ENCODE results near the gene ISLR.
"Not testable (repeated sequence)": the region's sequence is repeated elsewhere in the genome, so short reads cannot be mapped to it uniquely, and the experiment has no call there.

Gene ISLR

GRCh38 chr15:74157868-74158827 is 15.4 kb upstream of the ISLR start:
- Histone ChIP-seq H3K9me3 (ENCODE audit: insufficient read depth, low read length) (no peaks in the 10 kb centered on the region), H3K4me1 (ENCODE audit: insufficient read depth, insufficient read length) (no peaks in the 10 kb centered on the region), H3K4me3 (ENCODE audit: insufficient read length, low read depth) (no peak overlapping the region), H3K36me3 (ENCODE audit: insufficient read depth, insufficient read length, low read length) (no peaks in the 10 kb centered on the region), H3K9ac (ENCODE audit: insufficient read length, low read depth) (no peak overlapping the region), H3K27me3 (ENCODE audit: insufficient read depth, insufficient read length) (peaks cover 8% of the 10 kb centered on the region)
- no peak for DNase-seq (ENCODE audit: low read depth, low spot score)
- TF ChIP-seq ZNF274 (IDR thresholded peaks at IDR 0.05; ENCODE audit: low read depth, low read length) (no peak), YY1 (IDR thresholded peaks at IDR 0.05; ENCODE audit: insufficient read depth, insufficient read length) (no peak), SUZ12 (IDR thresholded peaks at IDR 0.05; ENCODE audit: extremely low read depth, insufficient read depth, insufficient read length) (no peak)

- Histone ChIP-seq H3K36me3 (ENCODE audit: insufficient read depth, insufficient read length, low read length) (no peaks in the 10 kb centered on the region), H3K4me1 (ENCODE audit: insufficient read depth, insufficient read length) (no peaks in the 10 kb centered on the region), H3K9ac (ENCODE audit: insufficient read length, low read depth) (no peak overlapping the region), H3K27me3 (ENCODE audit: insufficient read depth, insufficient read length) (peaks cover 8% of the 10 kb centered on the region), H3K9me3 (ENCODE audit: insufficient read depth, low read length) (no peaks in the 10 kb centered on the region), H3K4me3 (ENCODE audit: insufficient read length, low read depth) (no peak overlapping the region)
- TF ChIP-seq SUZ12 (IDR thresholded peaks at IDR 0.05; ENCODE audit: extremely low read depth, insufficient read depth, insufficient read length) (no peak), ZNF274 (IDR thresholded peaks at IDR 0.05; ENCODE audit: low read depth, low read length) (no peak), YY1 (IDR thresholded peaks at IDR 0.05; ENCODE audit: insufficient read depth, insufficient read length) (no peak)
- DNase-seq (ENCODE audit: low read depth, low spot score), result no peak
Measured at GRCh38 chr15:74158855-74159650, 14.5 kb upstream of the ISLR start.

GRCh38 chr15:74159773-74160172 is 13.7 kb upstream of the ISLR start:
- Histone ChIP-seq H3K36me3 (ENCODE audit: insufficient read depth, insufficient read length, low read length) (no peaks in the 10 kb centered on the region), H3K4me1 (ENCODE audit: insufficient read depth, insufficient read length) (no peaks in the 10 kb centered on the region), H3K9me3 (ENCODE audit: insufficient read depth, low read length) (no peaks in the 10 kb centered on the region), H3K4me3 (ENCODE audit: insufficient read length, low read depth) (no peak overlapping the region), H3K9ac (ENCODE audit: insufficient read length, low read depth) (no peak overlapping the region), H3K27me3 (ENCODE audit: insufficient read depth, insufficient read length) (peaks cover 8% of the 10 kb centered on the region)
- TF ChIP-seq SUZ12 (IDR thresholded peaks at IDR 0.05; ENCODE audit: extremely low read depth, insufficient read depth, insufficient read length), result no peak
- no peak for TF ChIP-seq YY1 (IDR thresholded peaks at IDR 0.05; ENCODE audit: insufficient read depth, insufficient read length)
- DNase-seq (ENCODE audit: low read depth, low spot score), result no peak

GRCh38 chr15:74160390-74160789 is 13.1 kb upstream of the ISLR start:
- not testable (repeated sequence) for H3K4me3 ChIP-seq (ENCODE audit: insufficient read length, low read depth); H3K36me3 ChIP-seq (ENCODE audit: insufficient read depth, insufficient read length, low read length); H3K9me3 ChIP-seq (ENCODE audit: insufficient read depth, low read length); DNase-seq (ENCODE audit: low read depth, low spot score); H3K4me1 ChIP-seq (ENCODE audit: insufficient read depth, insufficient read length); H3K27me3 ChIP-seq (ENCODE audit: insufficient read depth, insufficient read length); H3K9ac ChIP-seq (ENCODE audit: insufficient read length, low read depth)

GRCh38 chr15:74162195-74162536 is 11.3 kb upstream of the ISLR start:
- not testable (repeated sequence) for H3K9me3 ChIP-seq (ENCODE audit: insufficient read depth, low read length); H3K4me1 ChIP-seq (ENCODE audit: insufficient read depth, insufficient read length); H3K36me3 ChIP-seq (ENCODE audit: insufficient read depth, insufficient read length, low read length); H3K4me3 ChIP-seq (ENCODE audit: insufficient read length, low read depth); DNase-seq (ENCODE audit: low read depth, low spot score); H3K9ac ChIP-seq (ENCODE audit: insufficient read length, low read depth); H3K27me3 ChIP-seq (ENCODE audit: insufficient read depth, insufficient read length)

- Histone ChIP-seq H3K36me3 (ENCODE audit: insufficient read depth, insufficient read length, low read length) (no peaks in the 10 kb centered on the region), H3K9ac (ENCODE audit: insufficient read length, low read depth) (no peak overlapping the region), H3K4me3 (ENCODE audit: insufficient read length, low read depth) (no peak overlapping the region), H3K9me3 (ENCODE audit: insufficient read depth, low read length) (no peaks in the 10 kb centered on the region), H3K27me3 (ENCODE audit: insufficient read depth, insufficient read length) (peaks cover 12% of the 10 kb centered on the region), H3K4me1 (ENCODE audit: insufficient read depth, insufficient read length) (peaks cover 5% of the 10 kb centered on the region)
- TF ChIP-seq SUZ12 (IDR thresholded peaks at IDR 0.05; ENCODE audit: extremely low read depth, insufficient read depth, insufficient read length) (no peak), YY1 (IDR thresholded peaks at IDR 0.05; ENCODE audit: insufficient read depth, insufficient read length) (no peak), ZNF274 (IDR thresholded peaks at IDR 0.05; ENCODE audit: low read depth, low read length) (no peak)
- no peak for DNase-seq (ENCODE audit: low read depth, low spot score)
Measured at GRCh38 chr15:74165461-74165860, 8.0 kb upstream of the ISLR start.

GRCh38 chr15:74167891-74168331 is 5.6 kb upstream of the ISLR start:
- Histone ChIP-seq H3K9ac (ENCODE audit: insufficient read length, low read depth) (no peak overlapping the region), H3K4me1 (ENCODE audit: insufficient read depth, insufficient read length) (peaks cover 8% of the 10 kb centered on the region), H3K4me3 (ENCODE audit: insufficient read length, low read depth) (no peak overlapping the region), H3K36me3 (ENCODE audit: insufficient read depth, insufficient read length, low read length) (no peaks in the 10 kb centered on the region), H3K27me3 (ENCODE audit: insufficient read depth, insufficient read length) (peaks cover 8% of the 10 kb centered on the region), H3K9me3 (ENCODE audit: insufficient read depth, low read length) (no peaks in the 10 kb centered on the region)
- DNase-seq (ENCODE audit: low read depth, low spot score), result no peak
- TF ChIP-seq ZNF274 (IDR thresholded peaks at IDR 0.05; ENCODE audit: low read depth, low read length), result no peak
- TF ChIP-seq SUZ12 (IDR thresholded peaks at IDR 0.05; ENCODE audit: extremely low read depth, insufficient read depth, insufficient read length), result no peak
